ENCODE measurements around the gene CCDC71. TPM values are rescaled to one million over a fixed set of nuclear protein-coding genes. Genes with fewer than 3 reads are reported as not detected.

The CCDC71 gene
- total and polyA plus RNA-seq, 2 of the 13 experiments (the other 11 are each of a cell fraction or from before 2014, with no cell fraction given) = 9.7 to 14.3 TPM

DNA sequence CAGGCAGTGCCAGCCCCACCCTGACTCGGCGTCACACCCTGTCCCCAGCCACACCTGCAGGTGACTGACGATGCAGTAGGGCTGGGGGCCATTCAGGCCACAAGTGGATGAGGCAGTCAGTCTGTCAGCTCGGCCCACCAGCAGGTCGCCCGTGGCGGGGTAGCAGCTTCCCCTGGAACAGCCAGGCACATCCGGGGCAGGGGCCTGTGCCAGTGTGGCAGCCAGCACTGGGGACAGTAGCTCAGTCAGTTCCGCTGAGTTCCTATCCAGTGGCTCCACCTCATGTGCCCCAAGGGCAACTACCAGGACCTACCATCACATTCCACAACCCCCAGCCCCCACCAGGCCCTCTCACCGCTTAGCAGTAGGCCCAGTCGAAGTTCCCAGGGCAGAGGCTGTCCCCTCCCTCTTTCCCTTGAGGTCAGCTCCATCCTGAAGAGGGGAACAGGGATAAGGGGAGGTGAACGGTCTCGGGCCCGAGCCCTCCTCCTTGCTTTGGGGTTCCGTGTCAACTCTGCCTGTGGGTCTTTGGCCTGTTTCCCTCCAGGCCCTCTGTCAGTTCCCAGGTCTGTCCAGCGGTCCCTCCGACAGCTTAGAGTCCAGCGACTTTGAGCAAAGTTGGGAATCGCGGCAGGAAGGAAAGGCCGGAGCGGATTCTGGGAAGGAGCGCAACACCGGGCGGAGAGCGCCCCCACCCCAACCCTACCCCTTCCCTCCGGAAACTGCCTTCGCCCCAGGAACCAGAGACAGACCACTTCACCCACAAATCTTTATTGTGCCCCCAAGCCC, 33.5 kb downstream of the CCDC71 start, which contains the start of gene LAMB2 (continued):
- TF ChIP-seq, protein P1, sequence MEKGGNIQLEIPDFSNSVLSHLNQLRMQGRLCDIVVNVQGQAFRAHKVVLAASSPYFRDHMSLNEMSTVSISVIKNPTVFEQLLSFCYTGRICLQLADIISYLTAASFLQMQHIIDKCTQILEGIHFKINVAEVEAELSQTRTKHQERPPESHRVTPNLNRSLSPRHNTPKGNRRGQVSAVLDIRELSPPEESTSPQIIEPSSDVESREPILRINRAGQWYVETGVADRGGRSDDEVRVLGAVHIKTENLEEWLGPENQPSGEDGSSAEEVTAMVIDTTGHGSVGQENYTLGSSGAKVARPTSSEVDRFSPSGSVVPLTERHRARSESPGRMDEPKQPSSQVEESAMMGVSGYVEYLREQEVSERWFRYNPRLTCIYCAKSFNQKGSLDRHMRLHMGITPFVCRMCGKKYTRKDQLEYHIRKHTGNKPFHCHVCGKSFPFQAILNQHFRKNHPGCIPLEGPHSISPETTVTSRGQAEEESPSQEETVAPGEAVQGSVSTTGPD (CRISPR knock-in tag; IDR thresholded peaks at IDR 0.05) = peak; percentile 50; the same call in 1 of the 2 replicates
- TF ChIP-seq ZNF383 (CRISPR knock-in tag; IDR thresholded peaks at IDR 0.05; ENCODE audit: borderline replicate concordance) (no peak), MTA1 (CRISPR knock-in tag; IDR thresholded peaks at IDR 0.05; ENCODE audit: borderline replicate concordance) (0 out of 2 replicates have a peak, but pooled peaks have one; percentile 10), BORCS8-MEF2B (CRISPR knock-in tag; IDR thresholded peaks at IDR 0.05) (peak; percentile 72), ATF7 (IDR thresholded peaks at IDR 0.05) (no peak), ATF7 (CRISPR knock-in tag; IDR thresholded peaks at IDR 0.05) (no peak), ZNF333 (CRISPR knock-in tag; IDR thresholded peaks at IDR 0.05; ENCODE audit: borderline replicate concordance) (peak; percentile 94; the same call in 1 of the 2 replicates), ZC3H13 (CRISPR knock-in tag; IDR thresholded peaks at IDR 0.05) (0 out of 2 replicates have a peak, but pooled peaks have one; percentile 54), THAP11 (CRISPR knock-in tag; IDR thresholded peaks at IDR 0.05) (0 out of 2 replicates have a peak, but pooled peaks have one; percentile 31), ZNF557 (CRISPR knock-in tag; IDR thresholded peaks at IDR 0.05) (no peak; the same call in 1 of the 2 replicates), TEAD3 (CRISPR knock-in tag; optimal IDR thresholded peaks at IDR 0.05; ENCODE audit: borderline replicate concordance) (peak; percentile 55), SYNCRIP (IDR thresholded peaks at IDR 0.05; ENCODE audit: insufficient read depth, low read depth, low read length) (no peak), ZMYM4 (CRISPR knock-in tag; IDR thresholded peaks at IDR 0.05) (0 out of 2 replicates have a peak, but pooled peaks have one; percentile 29), NR1H2 (CRISPR knock-in tag; IDR thresholded peaks at IDR 0.05; ENCODE audit: borderline replicate concordance, low read depth) (no peak), ZNF232 (CRISPR knock-in tag; IDR thresholded peaks at IDR 0.05; ENCODE audit: borderline replicate concordance) (no peak), SMAD3 (CRISPR knock-in tag; IDR thresholded peaks at IDR 0.05) (peak; percentile 45; the same call in 1 of the 2 replicates), RFXANK (CRISPR knock-in tag; IDR thresholded peaks at IDR 0.05) (no peak)
- TF ChIP-seq, protein P2, sequence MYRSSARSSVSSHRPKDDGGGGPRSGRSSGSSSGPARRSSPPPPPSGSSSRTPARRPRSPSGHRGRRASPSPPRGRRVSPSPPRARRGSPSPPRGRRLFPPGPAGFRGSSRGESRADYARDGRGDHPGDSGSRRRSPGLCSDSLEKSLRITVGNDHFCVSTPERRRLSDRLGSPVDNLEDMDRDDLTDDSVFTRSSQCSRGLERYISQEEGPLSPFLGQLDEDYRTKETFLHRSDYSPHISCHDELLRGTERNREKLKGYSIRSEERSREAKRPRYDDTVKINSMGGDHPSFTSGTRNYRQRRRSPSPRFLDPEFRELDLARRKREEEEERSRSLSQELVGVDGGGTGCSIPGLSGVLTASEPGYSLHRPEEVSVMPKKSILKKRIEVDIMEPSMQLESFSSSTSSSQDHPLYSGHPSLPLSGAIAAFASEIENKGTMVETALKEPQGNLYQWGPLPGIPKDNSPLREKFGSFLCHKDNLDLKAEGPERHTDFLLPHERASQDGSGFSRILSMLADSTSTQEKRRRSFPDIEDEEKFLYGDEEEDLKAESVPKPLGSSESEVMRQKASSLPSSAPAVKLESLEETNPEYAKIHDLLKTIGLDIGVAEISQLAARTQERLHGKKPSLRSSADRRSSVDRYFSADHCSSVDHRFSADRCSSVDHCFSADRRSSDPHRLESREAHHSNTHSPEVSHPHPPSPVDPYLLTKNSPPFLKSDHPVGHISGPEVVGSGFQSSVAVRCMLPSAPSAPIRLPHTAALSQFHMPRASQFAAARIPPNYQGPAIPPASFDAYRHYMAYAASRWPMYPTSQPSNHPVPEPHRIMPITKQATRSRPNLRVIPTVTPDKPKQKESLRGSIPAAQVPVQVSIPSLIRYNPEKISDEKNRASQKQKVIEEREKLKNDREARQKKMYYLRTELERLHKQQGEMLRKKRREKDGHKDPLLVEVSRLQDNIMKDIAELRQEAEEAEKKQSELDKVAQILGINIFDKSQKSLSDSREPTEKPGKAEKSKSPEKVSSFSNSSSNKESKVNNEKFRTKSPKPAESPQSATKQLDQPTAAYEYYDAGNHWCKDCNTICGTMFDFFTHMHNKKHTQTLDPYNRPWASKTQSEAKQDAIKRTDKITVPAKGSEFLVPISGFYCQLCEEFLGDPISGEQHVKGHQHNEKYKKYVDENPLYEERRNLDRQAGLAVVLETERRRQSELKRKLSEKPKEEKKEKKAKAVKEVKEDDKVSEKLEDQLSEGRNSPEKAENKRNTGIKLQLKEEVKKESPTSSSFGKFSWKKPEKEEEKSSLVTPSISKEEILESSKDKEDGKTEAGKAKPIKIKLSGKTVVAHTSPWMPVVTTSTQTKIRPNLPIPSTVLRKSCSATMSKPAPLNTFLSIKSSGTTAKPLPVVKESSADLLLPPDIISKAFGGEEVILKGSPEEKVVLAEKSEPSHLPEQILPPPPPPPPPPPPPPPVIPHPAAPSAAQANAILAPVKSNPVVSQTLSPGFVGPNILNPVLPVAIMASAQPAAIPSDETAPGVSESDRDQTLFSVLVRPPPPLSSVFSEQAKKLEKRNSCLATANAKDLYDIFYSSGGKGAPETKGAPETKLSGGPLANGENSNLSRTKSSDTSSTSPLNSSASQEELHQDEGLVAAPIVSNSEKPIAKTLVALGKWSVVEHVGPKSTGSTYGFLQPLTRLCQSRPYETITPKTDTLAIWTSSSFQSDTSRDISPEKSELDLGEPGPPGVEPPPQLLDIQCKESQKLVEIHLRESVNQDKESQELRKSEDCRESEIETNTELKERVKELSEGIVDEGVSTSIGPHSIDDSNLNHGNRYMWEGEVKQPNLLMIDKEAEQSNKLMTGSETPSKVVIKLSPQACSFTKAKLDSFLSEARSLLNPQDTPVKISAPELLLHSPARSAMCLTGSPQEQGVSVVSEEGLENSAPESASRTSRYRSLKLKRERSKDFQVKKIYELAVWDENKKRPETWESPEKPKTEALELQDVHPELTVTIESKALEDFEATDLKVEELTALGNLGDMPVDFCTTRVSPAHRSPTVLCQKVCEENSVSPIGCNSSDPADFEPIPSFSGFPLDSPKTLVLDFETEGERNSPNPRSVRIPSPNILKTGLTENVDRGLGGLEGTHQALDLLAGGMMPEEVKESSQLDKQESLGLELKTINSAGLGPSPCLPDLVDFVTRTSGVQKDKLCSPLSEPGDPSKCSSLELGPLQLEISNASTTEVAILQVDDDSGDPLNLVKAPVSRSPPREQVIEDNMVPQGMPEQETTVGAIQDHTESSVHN (CRISPR knock-in tag; IDR thresholded peaks at IDR 0.05) = no peak
- TF ChIP-seq, protein P3, sequence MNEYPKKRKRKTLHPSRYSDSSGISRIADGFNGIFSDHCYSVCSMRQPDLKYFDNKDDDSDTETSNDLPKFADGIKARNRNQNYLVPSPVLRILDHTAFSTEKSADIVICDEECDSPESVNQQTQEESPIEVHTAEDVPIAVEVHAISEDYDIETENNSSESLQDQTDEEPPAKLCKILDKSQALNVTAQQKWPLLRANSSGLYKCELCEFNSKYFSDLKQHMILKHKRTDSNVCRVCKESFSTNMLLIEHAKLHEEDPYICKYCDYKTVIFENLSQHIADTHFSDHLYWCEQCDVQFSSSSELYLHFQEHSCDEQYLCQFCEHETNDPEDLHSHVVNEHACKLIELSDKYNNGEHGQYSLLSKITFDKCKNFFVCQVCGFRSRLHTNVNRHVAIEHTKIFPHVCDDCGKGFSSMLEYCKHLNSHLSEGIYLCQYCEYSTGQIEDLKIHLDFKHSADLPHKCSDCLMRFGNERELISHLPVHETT (CRISPR knock-in tag; conservative IDR thresholded peaks at IDR 0.05) = no peak

Data from HepG2 (cell line).